PC-9 (cell line): Measurements from ENCODE around the gene ALKBH4. TPM values are rescaled to one million over a fixed set of nuclear protein-coding genes. Genes with fewer than 3 reads are reported as not detected.
A peak's percentile ranks its signal among the peaks of the same experiment; 100 is the strongest.
"Not testable (repeated sequence)": the region's sequence is repeated elsewhere in the genome, so short reads cannot be mapped to it uniquely, and the experiment has no call there.

Experiments
- BruUV-seq: library from RNA; stranded (reverse); fragments of 400-500 nt; replicated peaks from 2 replicates; lab custom pipeline; 2021; lab: Mats Ljungman, UMichigan
- CTCF ChIA-PET: fragments of 300-600 bp; sonication (Branson Sonifier 250); formaldehyde crosslinking; loops from one replicate; lab custom pipeline; 2022; ENCODE audit warnings: antibody characterized with exemption; lab: Charles Lee
- POLR2A ChIA-PET: fragments of 300-600 bp; sonication (Branson Sonifier 250); formaldehyde crosslinking; loops from one replicate; lab custom pipeline; 2022; ENCODE audit warnings: antibody characterized with exemption; ENCODE audit not compliant: unreplicated experiment; lab: Charles Lee
- DNase-seq, 2 experiments: peaks; one replicate each; pipeline versions ENCODE4 v3.0.0 to v3.0.0-alpha.2; 2015 to 2022; ENCODE audit warnings: mixed read lengths in 1 of 2
- H2AFZ ChIP-seq: fragments of 200-600 bp; sonication (generic); 2 replicates; pipeline ENCODE4 v1.8.1; 2017; ENCODE audit warnings: antibody characterized with exemption
- H3F3A ChIP-seq: fragments of 200-600 bp; sonication (generic); 2 replicates; pipeline ENCODE4 v1.8.1; 2017; ENCODE audit warnings: antibody characterized with exemption, mild to moderate bottlenecking, low read depth; ENCODE audit not compliant: insufficient read depth
- H3K27ac ChIP-seq: fragments of 200-600 bp; sonication (generic); 2 replicates; pipeline ENCODE4 v1.6.1; 2016; ENCODE audit warnings: mixed run types
- H3K27me3 ChIP-seq: fragments of 200-600 bp; sonication (generic); 2 replicates; pipeline ENCODE4 v1.6.1; 2016; ENCODE audit warnings: low read depth, mixed run types; ENCODE audit not compliant: insufficient read depth
- H3K36me3 ChIP-seq: fragments of 200-600 bp; sonication (generic); 2 replicates; pipeline ENCODE4 v1.6.1; 2016; ENCODE audit warnings: low read depth, mixed run types
- H3K4me1 ChIP-seq: fragments of 200-600 bp; sonication (generic); replicated peaks from 2 replicates; pipeline ENCODE4 v1.6.1; 2016; ENCODE audit warnings: mixed run types; ENCODE audit not compliant: insufficient read depth
- H3K4me2 ChIP-seq: fragments of 200-600 bp; sonication (generic); 2 replicates; pipeline ENCODE4 v1.6.1; 2017; ENCODE audit warnings: mixed run types
- H3K4me3 ChIP-seq: fragments of 200-600 bp; sonication (generic); 2 replicates; pipeline ENCODE4 v1.6.1; 2016; ENCODE audit warnings: mixed run types
- H3K79me2 ChIP-seq: fragments of 200-600 bp; sonication (generic); 2 replicates; pipeline ENCODE4 v1.6.1; 2017; ENCODE audit warnings: low read depth, mixed run types
- H3K9me2 ChIP-seq: fragments of 200-600 bp; sonication (generic); 2 replicates; pipeline ENCODE4 v1.8.1; 2017; ENCODE audit warnings: mild to moderate bottlenecking; ENCODE audit not compliant: insufficient read depth
- H3K9me3 ChIP-seq: fragments of 200-600 bp; sonication (generic); 2 replicates; pipeline ENCODE4 v1.8.1; 2016; ENCODE audit warnings: low read depth; ENCODE audit not compliant: insufficient read depth
- H4K20me1 ChIP-seq: fragments of 200-600 bp; sonication (generic); 2 replicates; pipeline ENCODE4 v1.8.1; 2017; ENCODE audit not compliant: insufficient read depth
- CTCF ChIP-seq: fragments of 200-600 bp; sonication (generic); conservative IDR thresholded peaks from 2 replicates; pipeline ENCODE4 v1.6.1; 2017; ENCODE audit warnings: mixed run types, antibody characterized with exemption, mild to moderate bottlenecking, moderate library complexity
- intact Hi-C: fragments of 100-400 bp; cut with micrococcal nuclease; formaldehyde crosslinking; loops from one replicate; pipeline ENCODE4 v1.10.0; 2022; ENCODE audit not compliant: unreplicated experiment
- total RNA-seq: library from RNA; stranded (reverse); gene quantifications from 2 replicates; pipeline ENCODE4 v1.2.3, GENCODE V29; 2021

The ALKBH4 gene
- total RNA-seq, 1 experiment from 2014 or later = 10.9 TPM

- H3K4me3 ChIP-seq, intact Hi-C loops, H3K4me1 ChIP-seq, H3K36me3 ChIP-seq, H3K9me2 ChIP-seq, H3K27ac ChIP-seq, CTCF ChIA-PET, DNase-seq, H3F3A ChIP-seq, H3K4me2 ChIP-seq, POLR2A ChIA-PET, H2AFZ ChIP-seq, H3K27me3 ChIP-seq, H3K79me2 ChIP-seq, BruUV-seq, H3K9me3 ChIP-seq, H4K20me1 ChIP-seq: not testable (repeated sequence)
Measured at GRCh38 chr7:102493220-102493935, 28.7 kb upstream of the ALKBH4 start.

GRCh38 chr7:102490529-102491075 is 25.9 kb upstream of the ALKBH4 start:
- H4K20me1 ChIP-seq, H3K27me3 ChIP-seq, BruUV-seq, H2AFZ ChIP-seq, intact Hi-C loops, H3K4me2 ChIP-seq, CTCF ChIA-PET, H3K4me3 ChIP-seq, POLR2A ChIA-PET, H3K27ac ChIP-seq, H3K36me3 ChIP-seq, H3K9me2 ChIP-seq, H3K9me3 ChIP-seq, H3F3A ChIP-seq, H3K4me1 ChIP-seq, H3K79me2 ChIP-seq: not testable (repeated sequence)
- DNase-seq = peak in 1 of 2 experiments; percentile 83

- H4K20me1 ChIP-seq, H3K4me2 ChIP-seq, intact Hi-C loops, BruUV-seq, H3K27ac ChIP-seq, H3K4me1 ChIP-seq, H3K27me3 ChIP-seq, CTCF ChIA-PET, H3F3A ChIP-seq, POLR2A ChIA-PET, DNase-seq, H3K79me2 ChIP-seq, H3K36me3 ChIP-seq, H2AFZ ChIP-seq, H3K4me3 ChIP-seq, H3K9me3 ChIP-seq, H3K9me2 ChIP-seq: not testable (repeated sequence)
Measured at GRCh38 chr7:102484317-102484716, 19.7 kb upstream of the ALKBH4 start.

GRCh38 chr7:102481962-102482361 is 17.3 kb upstream of the ALKBH4 start:
- DNase-seq, H3K4me1 ChIP-seq, H2AFZ ChIP-seq, intact Hi-C loops, H3F3A ChIP-seq, H3K79me2 ChIP-seq, H3K27ac ChIP-seq, CTCF ChIA-PET, BruUV-seq, H3K27me3 ChIP-seq, H3K36me3 ChIP-seq, H3K4me3 ChIP-seq, H3K9me2 ChIP-seq, POLR2A ChIA-PET, H3K9me3 ChIP-seq, H4K20me1 ChIP-seq, H3K4me2 ChIP-seq: not testable (repeated sequence)

- H3K4me2 ChIP-seq, H3F3A ChIP-seq, H3K4me3 ChIP-seq, H3K79me2 ChIP-seq, H3K27me3 ChIP-seq, intact Hi-C loops, H4K20me1 ChIP-seq, POLR2A ChIA-PET, H2AFZ ChIP-seq, H3K36me3 ChIP-seq, H3K4me1 ChIP-seq, H3K9me2 ChIP-seq, H3K27ac ChIP-seq, CTCF ChIA-PET, BruUV-seq, H3K9me3 ChIP-seq: not testable (repeated sequence)
- peak in 1 of 2 experiments; percentile 74 for DNase-seq
- TF ChIP-seq CTCF = peak; percentile 55
Measured at GRCh38 chr7:102479982-102480637, 15.4 kb upstream of the ALKBH4 start.

- POLR2A ChIA-PET, BruUV-seq, H3K9me2 ChIP-seq, H2AFZ ChIP-seq, H3K79me2 ChIP-seq, H3K36me3 ChIP-seq, H3K4me3 ChIP-seq, intact Hi-C loops, CTCF ChIA-PET, H3K9me3 ChIP-seq, H3F3A ChIP-seq, H3K27ac ChIP-seq, H3K27me3 ChIP-seq, H3K4me2 ChIP-seq, DNase-seq, H3K4me1 ChIP-seq, H4K20me1 ChIP-seq: not testable (repeated sequence)
Measured at GRCh38 chr7:102479209-102479584, 14.5 kb upstream of the ALKBH4 start.
